GM12878 (cell line): ENCODE measurements around the gene EP400. TPM values are rescaled to one million over a fixed set of nuclear protein-coding genes. Genes with fewer than 3 reads are reported as not detected.

ENCODE experiments used
- CBX5 ChIP-seq: sonication (generic); IDR thresholded peaks from 2 replicates; pipeline ENCODE4 v1.6.1; 2016; ENCODE audit warnings: low read depth, moderate library complexity, mild to moderate bottlenecking, inconsistent platforms
- FOXM1 ChIP-seq: IDR thresholded peaks from 2 replicates; pipeline ENCODE4 v1.6.1; 2012; ENCODE audit warnings: low read depth, mild to moderate bottlenecking, inconsistent platforms, low read length, moderate library complexity
- POLR2AphosphoS2 ChIP-seq: IDR thresholded peaks from 2 replicates; pipeline ENCODE4 v1.6.1; 2011; ENCODE audit warnings: low read depth, mild to moderate bottlenecking, low read length, improper control_type of control experiment, moderate library complexity
- SMAD1 ChIP-seq: fragments of 450-650 bp; IDR thresholded peaks from 2 replicates; pipeline ENCODE4 v1.6.1; 2018; ENCODE audit warnings: mild to moderate bottlenecking, low read depth; ENCODE audit not compliant: partially characterized antibody
- polyA plus RNA-seq, 11 experiments: library from polyadenylated mRNA; depleted of rRNA in 4 of 11; unstranded in 6 of 11; stranded (reverse) in 5 of 11; fragments of >200 nt; fragmentation: Nextera tagmentation in 4 of 11; fragmentation: Illumina TruSeq in 1 of 11; extraction: Ambion mirVana in 4 of 11; extraction: Trizol in 1 of 11; gene quantifications; 1 replicate in 1 of 11; 2 replicates in 10 of 11; pipeline versions ENCODE4 v1.2.1 to v1.2.3, GENCODE V29; 2011 to 2016; ENCODE audit warnings: inconsistent platforms in 2 of 11, missing spikeins in 2 of 11, low read depth in 1 of 11
- total RNA-seq, 4 experiments: library from RNA; depleted of rRNA in 3 of 4; stranded (reverse); fragments of >200 nt in 3 of 4; fragmentation: Illumina TruSeq in 1 of 4; extraction: Trizol in 1 of 4; gene quantifications; 2 replicates each; pipeline versions ENCODE4 v1.2.1 to v1.2.3, GENCODE V29; 2013 to 2021
- TF ChIP-seq, protein P1 (sequence below): fragments of 450-650 bp; formaldehyde crosslinking; IDR thresholded peaks from 2 replicates; pipeline ENCODE4 v1.5.0; 2022; ENCODE audit warnings: mild to moderate bottlenecking, missing genetic modification characterization
- TF ChIP-seq, protein P2 (sequence below): fragments of 450-650 bp; IDR thresholded peaks from 2 replicates; pipeline ENCODE4 v1.6.1; 2016; ENCODE audit warnings: mild to moderate bottlenecking, moderate library complexity, borderline replicate concordance
- TF ChIP-seq, protein P3 (sequence below): fragments of 450-650 bp; IDR thresholded peaks from 2 replicates; pipeline ENCODE4 v1.6.1; 2018; ENCODE audit warnings: borderline replicate concordance, mild to moderate bottlenecking; ENCODE audit not compliant: partially characterized antibody

Gene EP400
- total and polyA plus RNA-seq, 10 of the 15 experiments (the other 5 are each of a cell fraction or from before 2014, with no cell fraction given) = 3.8 to 44.2 (median 8.4) TPM

DNA sequence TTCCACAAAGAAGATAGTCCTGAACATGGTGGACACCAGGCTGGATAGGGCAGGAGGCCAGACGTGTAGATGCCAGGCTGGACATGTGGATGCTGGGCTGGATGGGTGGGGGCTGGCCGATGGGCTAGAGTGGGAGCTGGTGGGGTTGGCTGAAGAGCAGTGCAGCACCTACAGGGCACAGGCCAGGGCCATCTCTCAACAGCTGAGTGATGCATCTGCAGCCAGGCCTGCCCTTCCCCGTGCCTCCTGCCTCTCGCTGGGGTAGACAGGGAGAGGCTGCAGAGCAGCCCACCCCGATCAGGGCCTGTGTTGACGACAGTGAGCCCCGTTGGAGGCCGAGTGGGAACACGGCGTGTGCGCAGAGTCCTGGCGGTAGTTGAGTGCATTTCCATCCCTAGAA is 39.3 kb downstream of the EP400 start (continued):
- TF ChIP-seq, protein P1, sequence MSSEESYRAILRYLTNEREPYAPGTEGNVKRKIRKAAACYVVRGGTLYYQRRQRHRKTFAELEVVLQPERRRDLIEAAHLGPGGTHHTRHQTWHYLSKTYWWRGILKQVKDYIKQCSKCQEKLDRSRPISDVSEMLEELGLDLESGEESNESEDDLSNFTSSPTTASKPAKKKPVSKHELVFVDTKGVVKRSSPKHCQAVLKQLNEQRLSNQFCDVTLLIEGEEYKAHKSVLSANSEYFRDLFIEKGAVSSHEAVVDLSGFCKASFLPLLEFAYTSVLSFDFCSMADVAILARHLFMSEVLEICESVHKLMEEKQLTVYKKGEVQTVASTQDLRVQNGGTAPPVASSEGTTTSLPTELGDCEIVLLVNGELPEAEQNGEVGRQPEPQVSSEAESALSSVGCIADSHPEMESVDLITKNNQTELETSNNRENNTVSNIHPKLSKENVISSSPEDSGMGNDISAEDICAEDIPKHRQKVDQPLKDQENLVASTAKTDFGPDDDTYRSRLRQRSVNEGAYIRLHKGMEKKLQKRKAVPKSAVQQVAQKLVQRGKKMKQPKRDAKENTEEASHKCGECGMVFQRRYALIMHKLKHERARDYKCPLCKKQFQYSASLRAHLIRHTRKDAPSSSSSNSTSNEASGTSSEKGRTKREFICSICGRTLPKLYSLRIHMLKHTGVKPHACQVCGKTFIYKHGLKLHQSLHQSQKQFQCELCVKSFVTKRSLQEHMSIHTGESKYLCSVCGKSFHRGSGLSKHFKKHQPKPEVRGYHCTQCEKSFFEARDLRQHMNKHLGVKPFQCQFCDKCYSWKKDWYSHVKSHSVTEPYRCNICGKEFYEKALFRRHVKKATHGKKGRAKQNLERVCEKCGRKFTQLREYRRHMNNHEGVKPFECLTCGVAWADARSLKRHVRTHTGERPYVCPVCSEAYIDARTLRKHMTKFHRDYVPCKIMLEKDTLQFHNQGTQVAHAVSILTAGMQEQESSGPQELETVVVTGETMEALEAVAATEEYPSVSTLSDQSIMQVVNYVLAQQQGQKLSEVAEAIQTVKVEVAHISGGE (CRISPR knock-in tag) = no peak
- TF ChIP-seq CBX5 = no peak
- no peak for TF ChIP-seq POLR2AphosphoS2
- TF ChIP-seq, protein P2, sequence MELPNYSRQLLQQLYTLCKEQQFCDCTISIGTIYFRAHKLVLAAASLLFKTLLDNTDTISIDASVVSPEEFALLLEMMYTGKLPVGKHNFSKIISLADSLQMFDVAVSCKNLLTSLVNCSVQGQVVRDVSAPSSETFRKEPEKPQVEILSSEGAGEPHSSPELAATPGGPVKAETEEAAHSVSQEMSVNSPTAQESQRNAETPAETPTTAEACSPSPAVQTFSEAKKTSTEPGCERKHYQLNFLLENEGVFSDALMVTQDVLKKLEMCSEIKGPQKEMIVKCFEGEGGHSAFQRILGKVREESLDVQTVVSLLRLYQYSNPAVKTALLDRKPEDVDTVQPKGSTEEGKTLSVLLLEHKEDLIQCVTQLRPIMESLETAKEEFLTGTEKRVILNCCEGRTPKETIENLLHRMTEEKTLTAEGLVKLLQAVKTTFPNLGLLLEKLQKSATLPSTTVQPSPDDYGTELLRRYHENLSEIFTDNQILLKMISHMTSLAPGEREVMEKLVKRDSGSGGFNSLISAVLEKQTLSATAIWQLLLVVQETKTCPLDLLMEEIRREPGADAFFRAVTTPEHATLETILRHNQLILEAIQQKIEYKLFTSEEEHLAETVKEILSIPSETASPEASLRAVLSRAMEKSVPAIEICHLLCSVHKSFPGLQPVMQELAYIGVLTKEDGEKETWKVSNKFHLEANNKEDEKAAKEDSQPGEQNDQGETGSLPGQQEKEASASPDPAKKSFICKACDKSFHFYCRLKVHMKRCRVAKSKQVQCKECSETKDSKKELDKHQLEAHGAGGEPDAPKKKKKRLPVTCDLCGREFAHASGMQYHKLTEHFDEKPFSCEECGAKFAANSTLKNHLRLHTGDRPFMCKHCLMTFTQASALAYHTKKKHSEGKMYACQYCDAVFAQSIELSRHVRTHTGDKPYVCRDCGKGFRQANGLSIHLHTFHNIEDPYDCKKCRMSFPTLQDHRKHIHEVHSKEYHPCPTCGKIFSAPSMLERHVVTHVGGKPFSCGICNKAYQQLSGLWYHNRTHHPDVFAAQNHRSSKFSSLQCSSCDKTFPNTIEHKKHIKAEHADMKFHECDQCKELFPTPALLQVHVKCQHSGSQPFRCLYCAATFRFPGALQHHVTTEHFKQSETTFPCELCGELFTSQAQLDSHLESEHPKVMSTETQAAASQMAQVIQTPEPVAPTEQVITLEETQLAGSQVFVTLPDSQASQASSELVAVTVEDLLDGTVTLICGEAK = no peak
- TF ChIP-seq, protein P3, sequence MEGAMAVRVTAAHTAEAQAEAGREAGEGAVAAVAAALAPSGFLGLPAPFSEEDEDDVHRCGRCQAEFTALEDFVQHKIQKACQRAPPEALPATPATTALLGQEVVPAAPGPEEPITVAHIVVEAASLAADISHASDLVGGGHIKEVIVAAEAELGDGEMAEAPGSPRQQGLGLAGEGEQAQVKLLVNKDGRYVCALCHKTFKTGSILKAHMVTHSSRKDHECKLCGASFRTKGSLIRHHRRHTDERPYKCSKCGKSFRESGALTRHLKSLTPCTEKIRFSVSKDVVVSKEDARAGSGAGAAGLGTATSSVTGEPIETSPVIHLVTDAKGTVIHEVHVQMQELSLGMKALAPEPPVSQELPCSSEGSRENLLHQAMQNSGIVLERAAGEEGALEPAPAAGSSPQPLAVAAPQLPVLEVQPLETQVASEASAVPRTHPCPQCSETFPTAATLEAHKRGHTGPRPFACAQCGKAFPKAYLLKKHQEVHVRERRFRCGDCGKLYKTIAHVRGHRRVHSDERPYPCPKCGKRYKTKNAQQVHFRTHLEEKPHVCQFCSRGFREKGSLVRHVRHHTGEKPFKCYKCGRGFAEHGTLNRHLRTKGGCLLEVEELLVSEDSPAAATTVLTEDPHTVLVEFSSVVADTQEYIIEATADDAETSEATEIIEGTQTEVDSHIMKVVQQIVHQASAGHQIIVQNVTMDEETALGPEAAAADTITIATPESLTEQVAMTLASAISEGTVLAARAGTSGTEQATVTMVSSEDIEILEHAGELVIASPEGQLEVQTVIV = no peak
- TF ChIP-seq FOXM1 = no peak
- TF ChIP-seq SMAD1 = no peak
